Measurements from ENCODE around the gene INPP5D. TPM values are rescaled to one million over a fixed set of nuclear protein-coding genes. Genes with fewer than 3 reads are reported as not detected.

The INPP5D gene
- total and polyA plus RNA-seq, 2 donors (not counting 1 experiment from before 2014, with no cell fraction given) = 0.01 to 0.33 TPM

DNA sequence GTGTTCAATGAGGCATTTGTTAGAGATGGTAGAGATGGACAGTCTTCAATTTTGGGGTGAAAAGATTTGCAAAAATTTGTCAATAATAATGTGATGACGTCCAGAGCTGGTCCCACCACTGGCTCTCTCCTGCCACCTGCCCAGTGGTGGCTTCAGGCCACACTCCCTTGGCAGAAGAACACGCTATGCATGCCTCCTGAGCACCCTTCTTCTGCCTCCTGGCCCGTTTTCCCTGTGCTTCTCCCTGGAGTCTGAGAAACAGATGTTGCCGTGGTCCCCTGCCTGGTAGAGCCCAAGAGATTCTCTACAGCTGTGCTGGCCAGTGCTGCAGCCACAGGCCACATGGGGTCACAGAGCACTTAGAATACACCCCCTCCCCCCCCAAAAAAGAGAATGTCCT lies 33.6 kb downstream of the INPP5D start:
- no peak overlapping the region for H3K27ac ChIP-seq (ENCODE audit: insufficient read depth, low read length)
- no peaks in the 10 kb centered on the region for H3K9me3 ChIP-seq (ENCODE audit: control insufficient read depth, insufficient read depth, low read depth, low read length)
- no peak for DNase-seq (ENCODE audit: low read depth in 2 of 2)
- no peaks in the 10 kb centered on the region for H4K20me1 ChIP-seq (ENCODE audit: control insufficient read depth, extremely low read depth, insufficient read depth, low read length)
- TF ChIP-seq, protein P1, sequence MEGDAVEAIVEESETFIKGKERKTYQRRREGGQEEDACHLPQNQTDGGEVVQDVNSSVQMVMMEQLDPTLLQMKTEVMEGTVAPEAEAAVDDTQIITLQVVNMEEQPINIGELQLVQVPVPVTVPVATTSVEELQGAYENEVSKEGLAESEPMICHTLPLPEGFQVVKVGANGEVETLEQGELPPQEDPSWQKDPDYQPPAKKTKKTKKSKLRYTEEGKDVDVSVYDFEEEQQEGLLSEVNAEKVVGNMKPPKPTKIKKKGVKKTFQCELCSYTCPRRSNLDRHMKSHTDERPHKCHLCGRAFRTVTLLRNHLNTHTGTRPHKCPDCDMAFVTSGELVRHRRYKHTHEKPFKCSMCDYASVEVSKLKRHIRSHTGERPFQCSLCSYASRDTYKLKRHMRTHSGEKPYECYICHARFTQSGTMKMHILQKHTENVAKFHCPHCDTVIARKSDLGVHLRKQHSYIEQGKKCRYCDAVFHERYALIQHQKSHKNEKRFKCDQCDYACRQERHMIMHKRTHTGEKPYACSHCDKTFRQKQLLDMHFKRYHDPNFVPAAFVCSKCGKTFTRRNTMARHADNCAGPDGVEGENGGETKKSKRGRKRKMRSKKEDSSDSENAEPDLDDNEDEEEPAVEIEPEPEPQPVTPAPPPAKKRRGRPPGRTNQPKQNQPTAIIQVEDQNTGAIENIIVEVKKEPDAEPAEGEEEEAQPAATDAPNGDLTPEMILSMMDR (conservative IDR thresholded peaks at IDR 0.05 in 1 of 2, IDR thresholded peaks at IDR 0.05 in 1 of 2; ENCODE audit: low read depth in 1 of 2, low read length in 2 of 2) = no peak
- no peak for TF ChIP-seq EZH2 (IDR thresholded peaks at IDR 0.05; ENCODE audit: low read length, missing control alignments)
- H3K4me2 ChIP-seq (ENCODE audit: extremely low read depth, insufficient read depth, low read length) = no peak overlapping the region
- H3K4me3 ChIP-seq (replicated peaks in 1 of 4; ENCODE audit: control extremely low read depth in 1 of 4, insufficient read depth in 1 of 4, low read depth in 3 of 4, low read length in 4 of 4) = no peak overlapping the region
- no peaks in the 10 kb centered on the region for H3K4me1 ChIP-seq (ENCODE audit: control insufficient read depth, extremely low read depth, insufficient read depth, low read length)
- H3K9ac ChIP-seq (ENCODE audit: insufficient read depth, low read length) = no peak overlapping the region
- H3K27me3 ChIP-seq (ENCODE audit: control insufficient read depth, insufficient read depth, low read length) = no peaks in the 10 kb centered on the region
- H2AFZ ChIP-seq (ENCODE audit: low read length) = no peak overlapping the region
- no peaks in the 10 kb centered on the region for H3K79me2 ChIP-seq (ENCODE audit: control insufficient read depth, insufficient read depth, low read length)
- no peaks in the 10 kb centered on the region for H3K36me3 ChIP-seq (ENCODE audit: control insufficient read depth, insufficient read depth, low read length)

DNA sequence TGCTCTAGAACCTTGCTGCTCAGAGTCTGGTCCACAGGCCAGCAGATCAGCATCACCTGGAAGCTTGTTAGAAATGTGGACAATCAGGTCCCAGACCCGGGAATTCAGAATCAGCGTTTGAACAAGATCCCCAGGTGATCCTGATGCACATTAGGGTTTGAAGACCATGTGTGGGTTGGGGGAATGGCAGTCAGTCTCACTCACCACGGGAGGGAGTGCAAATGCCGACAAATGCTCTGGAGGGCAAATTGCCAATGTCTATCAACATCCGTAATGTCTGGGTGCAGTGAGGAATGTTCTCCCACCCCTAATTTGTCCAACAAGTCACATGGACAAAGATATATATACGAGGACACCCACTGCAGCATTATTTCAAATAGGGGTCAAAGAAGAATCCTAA lies 34.5 kb downstream of the INPP5D start:
- DNase-seq (ENCODE audit: low read depth in 2 of 2) = no peak
- H3K27ac ChIP-seq (ENCODE audit: insufficient read depth, low read length) = no peak overlapping the region

GRCh38 chr2:233096006-233096405 lies 35.9 kb downstream of the INPP5D start:
- Histone ChIP-seq H3K27me3 (ENCODE audit: control insufficient read depth, insufficient read depth, low read length) (no peaks in the 10 kb centered on the region), H2AFZ (ENCODE audit: low read length) (no peak overlapping the region), H3K4me3 (replicated peaks in 1 of 4; ENCODE audit: control extremely low read depth in 1 of 4, insufficient read depth in 1 of 4, low read depth in 3 of 4, low read length in 4 of 4) (no peak overlapping the region), H3K27ac (ENCODE audit: insufficient read depth, low read length) (no peak overlapping the region), H3K79me2 (ENCODE audit: control insufficient read depth, insufficient read depth, low read length) (no peaks in the 10 kb centered on the region), H3K36me3 (ENCODE audit: control insufficient read depth, insufficient read depth, low read length) (no peaks in the 10 kb centered on the region), H4K20me1 (ENCODE audit: control insufficient read depth, extremely low read depth, insufficient read depth, low read length) (no peaks in the 10 kb centered on the region), H3K4me2 (ENCODE audit: extremely low read depth, insufficient read depth, low read length) (no peak overlapping the region), H3K9ac (ENCODE audit: insufficient read depth, low read length) (no peak overlapping the region), H3K4me1 (ENCODE audit: control insufficient read depth, extremely low read depth, insufficient read depth, low read length) (no peaks in the 10 kb centered on the region), H3K9me3 (ENCODE audit: control insufficient read depth, insufficient read depth, low read depth, low read length) (no peaks in the 10 kb centered on the region)
- no peak for TF ChIP-seq EZH2 (IDR thresholded peaks at IDR 0.05; ENCODE audit: low read length, missing control alignments)
- TF ChIP-seq, protein P1 (conservative IDR thresholded peaks at IDR 0.05 in 1 of 2, IDR thresholded peaks at IDR 0.05 in 1 of 2; ENCODE audit: low read depth in 1 of 2, low read length in 2 of 2) = no peak
- DNase-seq (ENCODE audit: low read depth in 2 of 2) = no peak

More for the DNA sequence above, 34.5 kb downstream of the INPP5D start:
- no peak overlapping the region for H3K4me2 ChIP-seq (ENCODE audit: extremely low read depth, insufficient read depth, low read length)
- no peaks in the 10 kb centered on the region for H3K4me1 ChIP-seq (ENCODE audit: control insufficient read depth, extremely low read depth, insufficient read depth, low read length)
- no peak overlapping the region for H3K4me3 ChIP-seq (replicated peaks in 1 of 4; ENCODE audit: control extremely low read depth in 1 of 4, insufficient read depth in 1 of 4, low read depth in 3 of 4, low read length in 4 of 4)
- H3K9me3 ChIP-seq (ENCODE audit: control insufficient read depth, insufficient read depth, low read depth, low read length) = no peaks in the 10 kb centered on the region
- TF ChIP-seq EZH2 (IDR thresholded peaks at IDR 0.05; ENCODE audit: low read length, missing control alignments) = no peak
- TF ChIP-seq, protein P1 (conservative IDR thresholded peaks at IDR 0.05 in 1 of 2, IDR thresholded peaks at IDR 0.05 in 1 of 2; ENCODE audit: low read depth in 1 of 2, low read length in 2 of 2) = no peak
- H3K9ac ChIP-seq (ENCODE audit: insufficient read depth, low read length) = no peak overlapping the region
- no peaks in the 10 kb centered on the region for H3K27me3 ChIP-seq (ENCODE audit: control insufficient read depth, insufficient read depth, low read length)
- H3K79me2 ChIP-seq (ENCODE audit: control insufficient read depth, insufficient read depth, low read length) = no peaks in the 10 kb centered on the region
- H3K36me3 ChIP-seq (ENCODE audit: control insufficient read depth, insufficient read depth, low read length) = no peaks in the 10 kb centered on the region
- H2AFZ ChIP-seq (ENCODE audit: low read length) = no peak overlapping the region
- H4K20me1 ChIP-seq (ENCODE audit: control insufficient read depth, extremely low read depth, insufficient read depth, low read length) = no peaks in the 10 kb centered on the region

Data from fibroblast of lung (primary cell).